HUES48 (cell line): Measurements from ENCODE around the gene LRRC37A3.
"Not testable (repeated sequence)": the region's sequence is repeated elsewhere in the genome, so short reads cannot be mapped to it uniquely, and the experiment has no call there.

Experiments used
- H3K27ac ChIP-seq: one replicate; pipeline ENCODE4 v1.7.0; 2013; ENCODE audit warnings: low read depth, low read length, inconsistent platforms
- H3K27me3 ChIP-seq: 2 replicates; pipeline ENCODE4 v1.6.1; 2013; ENCODE audit warnings: mild to moderate bottlenecking, low read length; ENCODE audit not compliant: control insufficient read depth, insufficient read depth
- H3K36me3 ChIP-seq: 2 replicates; pipeline ENCODE4 v1.6.1; 2013; ENCODE audit warnings: low read length; ENCODE audit not compliant: control insufficient read depth, insufficient read depth
- H3K4me1 ChIP-seq: 2 replicates; pipeline ENCODE4 v1.6.1; 2013; ENCODE audit warnings: mild to moderate bottlenecking, low read length; ENCODE audit not compliant: control insufficient read depth, insufficient read depth
- H3K4me3 ChIP-seq: 2 replicates; pipeline ENCODE4 v1.5.1; 2013; ENCODE audit warnings: mild to moderate bottlenecking, low read depth, low read length
- H3K9ac ChIP-seq: 2 replicates; pipeline ENCODE4 v1.6.1; 2013; ENCODE audit warnings: mild to moderate bottlenecking, low read depth, low read length, moderate library complexity
- H3K9me3 ChIP-seq: 2 replicates; pipeline ENCODE4 v1.6.1; 2013; ENCODE audit warnings: low read length; ENCODE audit not compliant: control insufficient read depth, insufficient read depth

LRRC37A3 gene

GRCh38 chr17:64925244-64925643 lies 6.0 kb upstream of the LRRC37A3 start:
- not testable (repeated sequence) for H3K4me3 ChIP-seq, H3K9me3 ChIP-seq, H3K36me3 ChIP-seq, H3K27ac ChIP-seq, H3K9ac ChIP-seq, H3K27me3 ChIP-seq, H3K4me1 ChIP-seq

- H3K9me3 ChIP-seq, H3K4me1 ChIP-seq, H3K9ac ChIP-seq, H3K4me3 ChIP-seq, H3K27ac ChIP-seq, H3K27me3 ChIP-seq, H3K36me3 ChIP-seq: not testable (repeated sequence)
Observed at GRCh38 chr17:64923051-64923568, 3.8 kb upstream of the LRRC37A3 start.

DNA sequence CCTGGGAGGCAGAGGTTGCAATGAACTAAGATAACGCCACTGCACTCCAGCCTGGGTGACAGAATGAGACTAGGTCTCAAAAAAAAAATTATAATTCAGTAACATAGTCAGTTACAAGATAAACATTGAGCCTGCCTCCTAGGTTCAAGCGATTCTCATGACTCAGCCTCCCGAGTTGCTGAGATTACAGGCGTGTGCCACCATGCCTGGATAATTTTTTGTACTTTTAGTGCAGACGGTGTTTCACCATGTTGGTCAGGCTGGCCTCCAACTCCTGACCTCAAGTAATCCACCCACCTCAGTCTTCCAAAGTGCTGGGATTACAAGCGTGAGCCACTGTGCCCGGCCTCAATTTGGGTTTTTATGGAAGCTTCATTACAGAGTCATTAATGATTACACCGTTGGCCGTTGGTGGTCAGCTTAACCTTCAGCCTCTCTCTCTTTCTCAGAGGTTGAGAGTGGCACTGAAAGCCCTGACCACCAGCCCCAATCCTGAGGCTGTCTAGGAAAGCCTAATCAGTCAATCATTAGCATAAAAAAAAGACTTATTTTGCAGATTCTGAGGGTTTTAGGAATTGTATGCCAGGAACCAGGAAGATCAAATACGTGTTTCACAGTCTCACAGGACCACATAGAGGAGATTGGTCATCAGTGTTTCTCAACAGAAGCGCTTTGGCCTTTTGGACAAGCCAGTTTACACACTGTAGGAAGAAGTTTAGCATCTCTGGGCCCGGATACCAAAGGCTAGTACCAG lies 1.3 kb upstream of the LRRC37A3 start:
- Histone ChIP-seq H3K27ac (no peak overlapping the region), H3K4me3 (no peak overlapping the region), H3K36me3 (no peaks in the 10 kb centered on the region), H3K4me1 (no peaks in the 10 kb centered on the region), H3K27me3 (peaks cover 4% of the 10 kb centered on the region), H3K9ac (no peak overlapping the region), H3K9me3 (no peaks in the 10 kb centered on the region)

DNA sequence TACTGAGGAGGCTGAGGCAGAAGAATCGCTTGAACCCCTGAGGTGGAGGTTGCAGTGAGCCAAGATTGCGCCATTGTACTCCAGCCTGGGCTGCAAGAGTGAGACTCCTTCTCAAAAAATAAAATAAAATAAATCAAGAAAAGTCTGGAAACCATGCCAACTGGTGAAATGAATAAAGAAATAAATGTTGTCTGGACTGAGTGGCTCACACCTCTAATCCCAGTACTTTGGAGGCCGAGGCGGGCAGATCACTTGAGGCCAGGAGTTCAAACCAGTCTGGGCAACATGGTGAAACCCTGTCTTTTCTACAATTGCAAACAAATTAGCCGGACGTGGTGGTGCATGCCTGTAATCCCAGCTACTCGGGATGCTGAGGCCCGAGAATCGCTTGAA lies 744 bp upstream of the LRRC37A3 start:
- Histone ChIP-seq H3K27ac (no peak overlapping the region), H3K4me3 (peak overlapping the region; percentile 80), H3K9me3 (no peaks in the 10 kb centered on the region), H3K9ac (no peak overlapping the region), H3K27me3 (peaks cover 4% of the 10 kb centered on the region), H3K4me1 (no peaks in the 10 kb centered on the region), H3K36me3 (no peaks in the 10 kb centered on the region)

DNA sequence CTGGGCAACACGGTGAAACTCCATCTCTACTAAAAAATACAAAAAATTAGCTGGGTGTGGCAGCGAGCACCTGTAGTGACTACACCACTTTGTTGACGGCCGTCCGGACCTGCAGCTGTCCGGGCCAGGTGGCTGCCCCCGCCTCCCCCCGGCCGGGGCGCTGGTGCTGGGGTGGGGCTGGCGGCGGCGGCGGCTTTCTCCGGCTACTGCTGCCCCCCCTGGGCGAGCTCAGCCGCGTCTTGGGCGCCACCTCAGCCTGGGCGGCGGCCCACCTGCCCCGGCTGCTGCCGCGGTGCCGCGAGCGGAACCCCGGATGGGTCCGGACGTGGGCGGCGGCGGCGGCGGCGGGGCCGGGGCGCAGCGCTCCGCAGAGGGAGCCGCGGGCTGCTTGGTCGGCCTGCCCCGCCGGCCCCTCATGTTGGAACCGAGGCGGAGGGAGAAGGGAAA lies 413 bp downstream of the LRRC37A3 start:
- H3K36me3 ChIP-seq, result not testable (repeated sequence)

DNA sequence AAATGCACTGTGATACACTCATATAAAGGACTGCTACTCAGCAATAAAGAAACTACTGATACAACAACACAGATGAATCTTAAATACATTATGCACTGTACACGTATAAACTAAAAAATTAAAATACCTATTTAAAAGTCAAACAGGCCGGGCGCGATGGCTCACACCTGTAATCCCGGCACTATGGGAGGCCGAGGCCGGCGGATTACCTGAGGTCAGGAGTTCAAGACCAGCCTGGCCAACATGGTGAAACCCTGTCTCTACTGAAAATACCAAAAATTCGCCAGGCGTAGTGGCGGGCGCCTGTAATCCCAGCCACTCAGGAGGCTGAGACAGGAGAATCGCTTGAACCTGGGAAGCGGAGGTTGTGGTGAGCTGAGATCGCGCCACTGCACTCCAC lies 1.7 kb downstream of the LRRC37A3 start:
- not testable (repeated sequence) for H3K27ac ChIP-seq, H3K4me3 ChIP-seq, H3K9ac ChIP-seq, H3K9me3 ChIP-seq, H3K27me3 ChIP-seq, H3K4me1 ChIP-seq, H3K36me3 ChIP-seq

More for the DNA sequence above, 413 bp downstream of the LRRC37A3 start:
- not testable (repeated sequence) for H3K27me3 ChIP-seq, H3K4me1 ChIP-seq, H3K9me3 ChIP-seq
- Histone ChIP-seq H3K27ac (peak overlapping the region; percentile 87), H3K4me3 (peak overlapping the region; percentile 80), H3K9ac (peak overlapping the region; percentile 66; the same call in 1 of the 2 replicates)

DNA sequence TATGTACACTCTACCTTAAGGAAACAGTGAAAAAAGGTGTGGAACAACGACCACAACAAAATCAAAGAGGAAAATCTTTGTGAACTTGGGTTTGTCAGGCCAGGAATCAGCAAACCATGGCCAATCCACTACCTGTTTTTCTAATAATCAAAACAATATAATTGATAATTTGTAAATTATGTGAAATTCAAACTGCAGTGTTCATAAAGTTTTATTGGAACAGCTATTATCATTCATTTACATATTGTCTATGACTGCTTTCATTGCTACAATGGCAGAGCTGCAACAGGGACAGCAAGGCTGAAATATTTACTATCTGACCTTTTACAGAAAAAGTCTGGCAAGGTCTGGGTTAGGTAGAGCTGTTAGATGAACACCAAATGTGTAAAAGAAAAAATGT lies 4.0 kb downstream of the LRRC37A3 start:
- H3K27ac ChIP-seq, H3K36me3 ChIP-seq, H3K27me3 ChIP-seq, H3K9me3 ChIP-seq, H3K4me3 ChIP-seq, H3K4me1 ChIP-seq, H3K9ac ChIP-seq: not testable (repeated sequence)

- not testable (repeated sequence) for H3K36me3 ChIP-seq, H3K9ac ChIP-seq, H3K4me3 ChIP-seq, H3K9me3 ChIP-seq, H3K4me1 ChIP-seq, H3K27me3 ChIP-seq, H3K27ac ChIP-seq
Observed at GRCh38 chr17:64910191-64910514, 9.1 kb downstream of the LRRC37A3 start.

DNA sequence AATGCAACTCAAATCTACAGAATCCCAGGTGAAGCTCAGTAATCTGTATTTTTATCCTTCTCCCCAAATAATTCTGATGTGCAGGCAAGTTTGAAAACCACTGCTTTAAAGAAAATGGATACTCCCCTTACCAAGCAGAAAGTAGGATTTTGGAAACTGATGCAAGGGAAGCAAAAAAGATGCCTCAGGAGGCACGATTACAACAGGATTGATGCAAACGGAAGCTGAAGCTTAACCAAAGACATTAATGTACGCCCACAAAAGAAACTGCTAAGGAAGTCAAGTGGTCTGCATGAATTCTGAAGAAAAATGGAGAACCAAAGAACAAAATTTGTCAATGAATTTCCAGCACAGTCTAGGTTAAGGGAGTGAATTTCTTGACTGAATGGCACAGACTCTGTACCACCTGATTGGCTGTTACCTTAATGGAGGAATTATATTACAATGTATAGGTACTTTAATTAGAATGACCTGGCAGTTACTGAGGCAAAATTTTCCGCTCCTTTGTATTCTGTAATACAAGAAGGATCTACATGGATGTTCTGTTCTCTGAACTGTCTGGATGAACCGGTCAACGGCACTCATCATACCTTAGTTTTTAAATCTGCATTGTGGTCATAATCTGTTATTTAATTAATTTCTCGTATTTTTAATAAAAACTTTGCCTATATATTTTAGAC lies 9.6 kb downstream of the LRRC37A3 start:
- not testable (repeated sequence) for H3K9me3 ChIP-seq, H3K36me3 ChIP-seq, H3K4me1 ChIP-seq, H3K9ac ChIP-seq, H3K4me3 ChIP-seq, H3K27ac ChIP-seq, H3K27me3 ChIP-seq

DNA sequence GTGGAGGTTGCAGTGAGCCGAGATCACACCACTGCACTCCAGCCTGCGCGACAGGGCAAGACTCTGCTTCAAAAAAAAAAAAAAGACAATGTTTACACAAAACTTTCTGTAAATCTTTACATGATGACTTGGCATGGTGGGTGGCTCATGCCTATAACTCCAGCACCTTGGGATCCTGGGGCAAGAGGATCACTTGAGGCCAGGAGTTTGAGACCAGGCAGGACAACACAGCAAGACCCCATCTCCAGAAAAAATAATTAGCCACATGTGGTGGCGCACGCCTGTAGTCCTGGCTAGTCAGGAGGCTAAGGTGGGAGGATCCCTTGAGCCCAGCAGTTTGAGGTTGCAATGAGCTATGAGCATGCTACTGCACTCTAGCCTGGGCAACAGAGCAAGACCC lies 15.2 kb downstream of the LRRC37A3 start:
- not testable (repeated sequence) for H3K9me3 ChIP-seq, H3K4me3 ChIP-seq, H3K27me3 ChIP-seq, H3K36me3 ChIP-seq, H3K27ac ChIP-seq, H3K4me1 ChIP-seq, H3K9ac ChIP-seq

GRCh38 chr17:64897136-64897535 lies 22.1 kb downstream of the LRRC37A3 start:
- H3K4me3 ChIP-seq, H3K9ac ChIP-seq, H3K27ac ChIP-seq, H3K9me3 ChIP-seq, H3K27me3 ChIP-seq, H3K4me1 ChIP-seq, H3K36me3 ChIP-seq: not testable (repeated sequence)
